Common myeloid progenitor, CD34-positive (primary cell): ENCODE data around the gene KCNJ18.
"Not testable (repeated sequence)": the region's sequence is repeated elsewhere in the genome, so short reads cannot be mapped to it uniquely, and the experiment has no call there.

Experiments used
- CTCF ChIA-PET: fragments of 350-600 bp; sonication (Branson Sonifier 250); formaldehyde crosslinking; loops from one replicate; lab custom pipeline; 2021; ENCODE audit warnings: antibody characterized with exemption; lab: Charles Lee
- POLR2A ChIA-PET: fragments of 350-600 bp; sonication (Branson Sonifier 250); formaldehyde crosslinking; loops from one replicate; lab custom pipeline; 2021; ENCODE audit warnings: antibody characterized with exemption; lab: Charles Lee
- DNase-seq, 3 donors: peaks; one replicate each; pipeline versions ENCODE4 v3.0.0 to v3.0.0-alpha.2; 2013
- H3K27ac ChIP-seq, 2 experiments: 1 replicate in 1 of 2; 2 replicates in 1 of 2; pipeline ENCODE4 v1.7.0; 2013; ENCODE audit warnings: inconsistent platforms in 2 of 2, low read length in 2 of 2, mild to moderate bottlenecking in 2 of 2, low read depth in 1 of 2, moderate library complexity in 1 of 2; ENCODE audit not compliant: severe bottlenecking in 2 of 2, insufficient read depth in 1 of 2, poor library complexity in 1 of 2
- H3K27me3 ChIP-seq, 5 experiments: replicated peaks in 2 of 5; 1 replicate in 3 of 5; 2 replicates in 2 of 5; pipeline versions ENCODE4 v1.6.1 to v1.7.0; 2013; ENCODE audit warnings: low read length in 4 of 5, mild to moderate bottlenecking in 2 of 5, moderate library complexity in 2 of 5, inconsistent platforms in 1 of 5; ENCODE audit not compliant: insufficient read depth in 5 of 5, control insufficient read depth in 4 of 5
- H3K36me3 ChIP-seq, 4 experiments: 1 replicate in 2 of 4; 2 replicates in 2 of 4; pipeline versions ENCODE4 v1.6.1 to v1.7.0; 2013; ENCODE audit warnings: low read length in 3 of 4, control low read depth in 1 of 4, mild to moderate bottlenecking in 1 of 4; ENCODE audit not compliant: control insufficient read depth in 4 of 4, insufficient read depth in 4 of 4
- H3K4me1 ChIP-seq, 4 experiments: 1 replicate in 3 of 4; 2 replicates in 1 of 4; pipeline versions ENCODE4 v1.6.1 to v1.7.1; 2013; ENCODE audit warnings: low read length in 3 of 4, mild to moderate bottlenecking in 3 of 4, control low read depth in 1 of 4, inconsistent platforms in 1 of 4, moderate library complexity in 1 of 4; ENCODE audit not compliant: control insufficient read depth in 4 of 4, insufficient read depth in 4 of 4; ENCODE audit errors: control extremely low read depth in 1 of 4
- H3K4me3 ChIP-seq, 7 experiments: 1 replicate in 4 of 7; 2 replicates in 3 of 7; pipeline versions ENCODE4 v1.5.1 to v1.7.0; 2013; ENCODE audit warnings: mild to moderate bottlenecking in 7 of 7, low read length in 6 of 7, moderate library complexity in 6 of 7, inconsistent platforms in 2 of 7, low read depth in 2 of 7, control low read depth in 1 of 7; ENCODE audit not compliant: insufficient read depth in 4 of 7, control insufficient read depth in 1 of 7; ENCODE audit errors: extremely low read depth in 1 of 7
- H3K9me3 ChIP-seq, 5 experiments: 1 replicate in 4 of 5; 2 replicates in 1 of 5; pipeline versions ENCODE4 v1.6.1 to v1.7.1; 2013; ENCODE audit warnings: low read length in 4 of 5, mild to moderate bottlenecking in 2 of 5, inconsistent platforms in 1 of 5, low read depth in 1 of 5, moderate library complexity in 1 of 5; ENCODE audit not compliant: control insufficient read depth in 4 of 5, insufficient read depth in 2 of 5; ENCODE audit errors: control extremely low read depth in 1 of 5
- WGBS: methylation state at CpG from one replicate; pipeline ENCODE4 v1.1.5; 2013; ENCODE audit not compliant: insufficient coverage; 5-methylcytosine and 5-hydroxymethylcytosine counted together

KCNJ18 gene

DNA sequence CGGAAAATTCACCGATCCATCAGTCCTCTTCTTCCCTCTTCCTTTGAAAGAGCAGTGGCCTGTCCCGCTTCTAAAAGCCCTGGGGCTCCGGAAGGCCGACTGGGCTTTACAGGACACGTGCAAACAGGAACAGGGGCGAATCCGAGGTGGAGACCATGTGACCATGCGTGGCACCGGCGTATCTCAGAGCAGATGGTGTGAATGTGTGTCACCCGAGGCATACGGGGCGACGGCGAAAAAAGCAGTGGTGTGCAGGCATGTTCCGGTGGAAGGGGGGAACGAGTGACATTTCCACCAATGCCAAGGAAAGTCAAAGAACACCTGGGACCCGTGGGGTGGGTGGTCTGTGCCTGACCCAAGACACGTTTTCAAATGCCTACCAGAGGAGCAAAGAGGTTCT lies 10.7 kb upstream of the KCNJ18 start:
- POLR2A ChIA-PET, H3K4me3 ChIP-seq, CTCF ChIA-PET, DNase-seq, H3K27ac ChIP-seq, H3K4me1 ChIP-seq, H3K36me3 ChIP-seq: not testable (repeated sequence)
- peaks cover 0 to 20% (median 0%) of the 10 kb centered on the region in 5 experiments for H3K27me3 ChIP-seq
- peaks cover 0 to 24% (median 0%) of the 10 kb centered on the region in 5 experiments for H3K9me3 ChIP-seq
- 85% methylated on average over 7 of the region's 20 CpGs for whole genome bisulfite sequencing

DNA sequence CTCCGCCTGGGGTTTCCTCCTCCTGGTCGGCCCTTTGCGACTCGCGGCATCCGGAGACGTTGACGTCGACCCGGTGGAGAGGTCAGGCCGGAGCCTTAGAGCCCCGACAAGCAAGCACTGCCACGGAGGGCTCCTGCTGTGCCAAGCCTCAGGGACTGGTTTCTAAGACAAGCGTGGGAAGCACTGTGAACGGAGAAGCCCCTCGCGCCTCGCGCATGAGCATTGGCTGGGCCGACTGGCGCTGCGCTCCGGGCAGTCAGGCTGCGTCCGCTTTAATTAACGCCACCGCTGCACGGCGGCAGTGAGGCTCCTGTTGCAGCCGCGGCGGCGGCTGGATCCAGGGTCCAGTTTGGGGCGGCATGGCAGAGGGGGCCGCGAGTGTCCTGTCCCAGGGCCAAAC lies 10.2 kb upstream of the KCNJ18 start:
- Histone ChIP-seq H3K9me3 (peaks cover 0 to 26% (median 0%) of the 10 kb centered on the region in 5 experiments), H3K27me3 (peaks cover 0 to 20% (median 0%) of the 10 kb centered on the region in 5 experiments)
- 88% methylated on average over 31 of the region's 36 CpGs for WGBS
- DNase-seq, CTCF ChIA-PET, H3K4me1 ChIP-seq, POLR2A ChIA-PET, H3K4me3 ChIP-seq, H3K27ac ChIP-seq, H3K36me3 ChIP-seq: not testable (repeated sequence)

DNA sequence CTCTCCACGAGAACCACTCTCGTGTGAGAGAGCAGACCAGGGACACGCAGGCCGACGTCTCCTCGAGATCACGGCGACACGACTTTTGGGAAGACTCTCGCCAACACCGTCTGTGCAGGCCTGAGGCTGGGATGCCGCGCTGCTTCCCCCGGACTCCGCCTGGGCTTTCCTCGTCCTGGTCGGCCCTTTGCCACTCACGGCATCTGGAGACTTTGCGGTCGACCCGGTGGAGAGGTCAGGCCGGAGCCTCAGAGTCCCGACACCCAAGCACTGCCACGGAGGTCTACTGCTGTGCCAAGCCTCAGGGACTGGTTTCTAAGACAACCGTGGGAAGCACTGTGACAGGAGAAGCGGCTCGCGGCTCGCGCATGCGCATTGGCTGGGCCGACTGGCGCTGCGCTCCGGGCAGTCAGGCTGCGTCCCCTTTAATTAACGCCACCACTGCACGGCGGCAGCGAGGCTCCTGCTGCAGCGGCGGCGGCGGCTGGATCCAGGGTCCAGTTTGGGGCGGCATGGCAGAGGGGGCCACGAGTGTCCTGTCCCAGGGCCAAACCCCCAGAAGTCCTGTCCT lies 9.1 kb upstream of the KCNJ18 start:
- H3K36me3 ChIP-seq, CTCF ChIA-PET, POLR2A ChIA-PET, H3K4me3 ChIP-seq, H3K27ac ChIP-seq, DNase-seq, H3K4me1 ChIP-seq: not testable (repeated sequence)
- WGBS, result 79% methylated on average over 12 of the region's 46 CpGs
- peaks cover 0 to 23% (median 0%) of the 10 kb centered on the region in 5 experiments for H3K9me3 ChIP-seq
- peaks cover 0 to 15% (median 0%) of the 10 kb centered on the region in 5 experiments for H3K27me3 ChIP-seq

DNA sequence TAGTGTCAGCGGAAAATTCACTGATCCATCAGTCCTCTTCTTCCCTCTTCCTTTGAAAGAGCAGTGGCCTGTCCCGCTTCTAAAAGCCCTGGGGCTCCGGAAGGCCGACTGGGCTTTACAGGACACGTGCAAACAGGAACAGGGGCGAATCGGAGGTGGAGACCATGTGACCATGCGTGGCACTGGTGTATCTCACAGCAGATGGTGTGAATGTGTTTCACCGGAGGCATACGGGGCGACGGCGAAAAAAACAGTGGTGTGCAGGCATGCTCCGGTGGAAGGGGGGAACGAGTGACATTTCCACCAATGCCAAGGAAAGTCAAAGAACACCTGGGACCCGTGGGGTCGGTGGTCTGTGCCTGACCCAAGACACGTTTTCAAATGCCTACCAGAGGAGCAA lies 8.4 kb upstream of the KCNJ18 start:
- CTCF ChIA-PET, H3K4me3 ChIP-seq, POLR2A ChIA-PET, H3K4me1 ChIP-seq, H3K27ac ChIP-seq, DNase-seq, H3K36me3 ChIP-seq: not testable (repeated sequence)
- WGBS, result 89% methylated on average over 11 of the region's 18 CpGs
- H3K27me3 ChIP-seq, result peaks cover 0 to 11% (median 0%) of the 10 kb centered on the region in 5 experiments
- peaks cover 0 to 21% (median 0%) of the 10 kb centered on the region in 5 experiments for H3K9me3 ChIP-seq

DNA sequence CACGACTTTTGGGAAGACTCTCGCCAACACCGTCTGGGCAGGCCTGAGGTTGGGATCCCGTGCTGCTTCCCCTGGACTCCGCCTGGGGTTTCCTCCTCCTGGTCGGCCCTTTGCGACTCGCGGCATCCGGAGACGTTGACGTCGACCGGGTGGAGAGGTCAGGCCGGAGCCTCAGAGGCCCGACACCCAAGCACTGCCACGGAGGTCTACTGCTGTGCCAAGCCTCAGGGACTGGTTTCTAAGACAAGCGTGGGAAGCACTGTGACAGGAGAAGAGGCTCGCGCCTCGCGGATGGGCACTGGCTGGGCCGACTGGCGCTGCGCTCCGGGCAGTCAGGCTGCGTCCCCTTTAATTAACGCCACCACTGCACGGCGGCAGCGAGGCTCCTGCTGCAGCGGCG lies 7.9 kb upstream of the KCNJ18 start:
- no CpG with 5 or more reads among the region's 33 CpGs for WGBS
- H3K27me3 ChIP-seq, CTCF ChIA-PET, H3K36me3 ChIP-seq, H3K27ac ChIP-seq, H3K4me3 ChIP-seq, POLR2A ChIA-PET, H3K4me1 ChIP-seq, DNase-seq: not testable (repeated sequence)
- peaks cover 0 to 16% (median 0%) of the 10 kb centered on the region in 5 experiments for H3K9me3 ChIP-seq

DNA sequence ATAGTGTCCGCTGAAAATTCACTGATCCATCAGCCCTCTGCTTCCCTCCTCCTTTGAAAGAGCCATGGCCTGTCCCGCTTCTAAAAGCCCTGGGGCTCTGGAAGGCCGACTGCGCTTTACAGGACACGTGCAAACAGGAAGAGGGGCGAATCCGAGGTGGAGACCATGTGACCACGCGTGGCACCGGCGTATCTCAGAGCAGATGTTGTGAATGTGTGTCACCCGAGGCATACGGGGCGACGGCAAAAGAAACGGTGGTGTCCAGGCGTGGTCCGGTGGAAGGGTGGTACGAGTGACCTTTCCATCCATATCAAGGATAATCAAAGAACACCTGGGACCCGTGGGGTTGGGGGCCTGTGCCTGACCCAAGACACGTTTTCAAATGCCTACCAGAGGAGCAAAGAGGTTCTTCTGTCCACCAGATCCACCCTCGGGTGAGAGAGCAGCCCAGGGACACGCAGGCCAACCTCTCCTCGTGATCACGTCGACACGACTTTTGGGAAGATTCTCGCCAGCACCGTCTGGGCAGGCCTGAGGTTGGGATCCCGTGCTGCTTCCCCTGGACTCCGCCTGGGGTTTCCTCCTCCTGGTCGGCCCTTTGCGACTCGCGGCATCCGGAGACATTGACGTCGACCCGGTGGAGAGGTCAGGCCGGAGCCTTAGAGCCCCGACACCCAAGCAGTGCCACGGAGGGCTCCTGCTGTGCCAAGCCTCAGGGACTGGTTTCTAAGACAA lies 7.1 kb upstream of the KCNJ18 start:
- H3K9me3 ChIP-seq, result peaks cover 0 to 14% (median 0%) of the 10 kb centered on the region in 5 experiments
- POLR2A ChIA-PET, H3K36me3 ChIP-seq, H3K4me1 ChIP-seq, H3K4me3 ChIP-seq, H3K27me3 ChIP-seq, H3K27ac ChIP-seq, DNase-seq, CTCF ChIA-PET: not testable (repeated sequence)
- whole genome bisulfite sequencing, result 83% methylated on average over 17 of the region's 42 CpGs
